ENCODE measurements around the gene CLASP1. TPM values are rescaled to one million over a fixed set of nuclear protein-coding genes. Genes with fewer than 3 reads are reported as not detected.

CLASP1 gene
- total RNA-seq, 1 experiment from 2014 or later: 45.9 TPM

GRCh38 chr2:121480826-121481225, 168.4 kb downstream of the CLASP1 start:
- H3K18ac ChIP-seq (ENCODE audit: insufficient read length, low read depth, low read length): no peak overlapping the region
- no peak overlapping the region for H3K4me2 ChIP-seq (ENCODE audit: insufficient read depth, insufficient read length, low read length)
- Mint-ChIP-seq H3K36me3 (ENCODE audit: insufficient read depth in 1 of 3, low read depth in 3 of 3) (no peaks in the 10 kb centered on the region; a peak in 2 of 7 replicates), H3K9me3 (no peaks in the 10 kb centered on the region), H3K4me1 (peaks cover 13 to 21% of the 10 kb centered on the region in 2 experiments), H3K27ac (peak overlapping the region in 2 of 3 experiments; percentile 21 to 63; a peak in 3 of 7 replicates), H3K27me3 (ENCODE audit: low read depth) (no peaks in the 10 kb centered on the region), H3K4me3 (no peak overlapping the region)
- no peak overlapping the region for H4K8ac ChIP-seq (replicated peaks; ENCODE audit: insufficient read length, low read depth, low read length)
- H3K27me3 ChIP-seq (ENCODE audit: insufficient read depth, low read length): no peaks in the 10 kb centered on the region
- no peak overlapping the region for H2AFZ ChIP-seq (ENCODE audit: low read length)
- no peaks in the 10 kb centered on the region; the same call in 1 of the 2 replicates for H3K4me1 ChIP-seq (ENCODE audit: insufficient read depth, low read length)
- no peak overlapping the region for H4K5ac ChIP-seq (ENCODE audit: insufficient read length, low read depth, low read length)
- no peak overlapping the region for H3T11ph ChIP-seq (ENCODE audit: low read length)
- H3K23me2 ChIP-seq (ENCODE audit: insufficient read length, low read depth, low read length, poor library complexity, severe bottlenecking): no peaks in the 10 kb centered on the region
- no peak overlapping the region for H2BK12ac ChIP-seq (ENCODE audit: insufficient read length, low read depth, low read length)
- H4K91ac ChIP-seq (ENCODE audit: insufficient read length, low read depth, low read length): no peak overlapping the region
- DNase-seq: no peak
- no peak overlapping the region for H3K27ac ChIP-seq (ENCODE audit: insufficient read length, low read depth, low read length)
- no peaks in the 10 kb centered on the region for H3K79me1 ChIP-seq (ENCODE audit: insufficient read depth, low read depth, low read length, poor library complexity, severe bottlenecking)
- H3K4ac ChIP-seq (ENCODE audit: low read depth, low read length): no peak overlapping the region
- no peak overlapping the region for H2AK5ac ChIP-seq (ENCODE audit: insufficient read length, low read length)
- no CpG with 5 or more reads among the region's 5 CpGs for WGBS (ENCODE audit: extremely low coverage, insufficient read length, low lambda C conversion rate)
- H3K79me2 ChIP-seq (ENCODE audit: insufficient read depth, low read length): no peaks in the 10 kb centered on the region
- no peak overlapping the region for H2BK15ac ChIP-seq (ENCODE audit: low read depth, low read length)
- no peak for TF ChIP-seq CTCF (conservative IDR thresholded peaks at IDR 0.05)
- H4K20me1 ChIP-seq (ENCODE audit: control insufficient read depth, insufficient read depth, insufficient read length): no peaks in the 10 kb centered on the region
- no peak overlapping the region for H3K9ac ChIP-seq (ENCODE audit: extremely low read depth, insufficient read length, low read length)
- H3K56ac ChIP-seq (ENCODE audit: insufficient read length, low read depth, low read length): no peak overlapping the region
- H3K9me3 ChIP-seq (ENCODE audit: control insufficient read depth, low read depth, low read length): no peaks in the 10 kb centered on the region
- H3K14ac ChIP-seq (ENCODE audit: insufficient read depth, low read length): no peak overlapping the region
- H2BK5ac ChIP-seq (ENCODE audit: insufficient read length, low read length): no peak overlapping the region
- no peak overlapping the region for H2BK120ac ChIP-seq (ENCODE audit: low read depth, low read length, poor library complexity, severe bottlenecking)
- no peak overlapping the region for H2BK20ac ChIP-seq (ENCODE audit: low read depth, low read length, poor library complexity, severe bottlenecking)
- H3K23ac ChIP-seq (ENCODE audit: insufficient read length, low read depth, low read length): no peak overlapping the region

All from H9 (cell line).